Stimulated activated memory B cell treated with anti-CD40 and anti-IgM and Interleukin-4, amounts not matched to agents 10 μg/mL and 1 μg/mL and 100 μg/mL, for 72 hours (primary cell): ENCODE data around the gene KRT2.

Experiments
- ATAC-seq: fragments of 150-1000 bp; cut with Tn5 transposase; 2 replicates; pipeline ENCODE4 v1.10.0; 2021
- H3K27ac Mint-ChIP-seq: one replicate; pipeline ENCODE4 v1.8.0; 2022; ENCODE audit warnings: mild to moderate bottlenecking, mixed read lengths
- H3K27me3 Mint-ChIP-seq: one replicate; pipeline ENCODE4 v1.8.0; 2022; ENCODE audit warnings: mixed read lengths
- H3K36me3 Mint-ChIP-seq: one replicate; pipeline ENCODE4 v1.8.0; 2022; ENCODE audit warnings: mixed read lengths
- H3K4me1 Mint-ChIP-seq: one replicate; pipeline ENCODE4 v1.8.0; 2022; ENCODE audit warnings: mixed read lengths
- H3K4me3 Mint-ChIP-seq: one replicate; pipeline ENCODE4 v1.8.0; 2022; ENCODE audit warnings: mild to moderate bottlenecking, moderate library complexity, mixed read lengths
- H3K9me3 Mint-ChIP-seq: one replicate; pipeline ENCODE4 v1.8.0; 2022; ENCODE audit warnings: mixed read lengths

Gene KRT2

GRCh38 chr12:52689239-52689638, 37.2 kb upstream of the KRT2 start:
- no peaks in the 10 kb centered on the region for H3K9me3 Mint-ChIP-seq
- no peak overlapping the region for H3K27ac Mint-ChIP-seq
- no peak overlapping the region for H3K4me3 Mint-ChIP-seq
- H3K27me3 Mint-ChIP-seq: peaks cover 62% of the 10 kb centered on the region
- ATAC-seq: no peak
- H3K4me1 Mint-ChIP-seq: peaks cover 16% of the 10 kb centered on the region
- no peaks in the 10 kb centered on the region for H3K36me3 Mint-ChIP-seq

- Mint-ChIP-seq H3K36me3 (no peaks in the 10 kb centered on the region), H3K27ac (no peak overlapping the region), H3K4me3 (no peak overlapping the region), H3K27me3 (peaks cover 68% of the 10 kb centered on the region), H3K4me1 (peaks cover 16% of the 10 kb centered on the region), H3K9me3 (no peaks in the 10 kb centered on the region)
- no peak for ATAC-seq
These were observed 36.5 kb upstream of the KRT2 start for GRCh38 chr12:52688481-52688880.

GRCh38 chr12:52687497-52688385, 35.7 kb upstream of the KRT2 start:
- ATAC-seq: no peak
- H3K36me3 Mint-ChIP-seq: no peaks in the 10 kb centered on the region
- H3K4me3 Mint-ChIP-seq: no peak overlapping the region
- no peaks in the 10 kb centered on the region for H3K9me3 Mint-ChIP-seq
- peaks cover 60% of the 10 kb centered on the region for H3K27me3 Mint-ChIP-seq
- peaks cover 16% of the 10 kb centered on the region for H3K4me1 Mint-ChIP-seq
- no peak overlapping the region for H3K27ac Mint-ChIP-seq

- H3K4me1 Mint-ChIP-seq: peaks cover 15% of the 10 kb centered on the region
These were observed 34.9 kb upstream of the KRT2 start for GRCh38 chr12:52686756-52687487.

GRCh38 chr12:52686063-52686462, 34.1 kb upstream of the KRT2 start:
- no peak for ATAC-seq
- peaks cover 6% of the 10 kb centered on the region for H3K4me1 Mint-ChIP-seq
- no peak overlapping the region for H3K4me3 Mint-ChIP-seq
- H3K27me3 Mint-ChIP-seq: peaks cover 47% of the 10 kb centered on the region
- H3K36me3 Mint-ChIP-seq: no peaks in the 10 kb centered on the region
- no peaks in the 10 kb centered on the region for H3K9me3 Mint-ChIP-seq
- no peak overlapping the region for H3K27ac Mint-ChIP-seq

More at GRCh38 chr12:52686756-52687487, 34.9 kb upstream of the KRT2 start:
- Mint-ChIP-seq H3K9me3 (no peaks in the 10 kb centered on the region), H3K36me3 (no peaks in the 10 kb centered on the region), H3K27me3 (peaks cover 52% of the 10 kb centered on the region), H3K4me3 (no peak overlapping the region), H3K27ac (no peak overlapping the region)
- no peak for ATAC-seq

GRCh38 chr12:52685406-52685890, 33.4 kb upstream of the KRT2 start:
- no peak for ATAC-seq
- Mint-ChIP-seq H3K9me3 (no peaks in the 10 kb centered on the region), H3K4me1 (peaks cover under 1% of the 10 kb centered on the region), H3K36me3 (no peaks in the 10 kb centered on the region), H3K4me3 (no peak overlapping the region), H3K27ac (no peak overlapping the region), H3K27me3 (peaks cover 46% of the 10 kb centered on the region)

- no peaks in the 10 kb centered on the region for H3K36me3 Mint-ChIP-seq
- H3K27ac Mint-ChIP-seq: no peak overlapping the region
- no peaks in the 10 kb centered on the region for H3K9me3 Mint-ChIP-seq
- no peaks in the 10 kb centered on the region for H3K4me1 Mint-ChIP-seq
- no peak overlapping the region for H3K4me3 Mint-ChIP-seq
- no peak for ATAC-seq
- peaks cover 51% of the 10 kb centered on the region for H3K27me3 Mint-ChIP-seq
These were observed 32.4 kb upstream of the KRT2 start for GRCh38 chr12:52684431-52684830.

GRCh38 chr12:52683575-52684300, 31.7 kb upstream of the KRT2 start:
- no peak for ATAC-seq
- Mint-ChIP-seq H3K36me3 (no peaks in the 10 kb centered on the region), H3K27ac (no peak overlapping the region), H3K4me1 (no peaks in the 10 kb centered on the region), H3K4me3 (no peak overlapping the region), H3K9me3 (no peaks in the 10 kb centered on the region), H3K27me3 (peaks cover 44% of the 10 kb centered on the region)

- Mint-ChIP-seq H3K4me3 (no peak overlapping the region), H3K9me3 (no peaks in the 10 kb centered on the region), H3K4me1 (no peaks in the 10 kb centered on the region), H3K27ac (no peak overlapping the region), H3K27me3 (peaks cover 37% of the 10 kb centered on the region), H3K36me3 (no peaks in the 10 kb centered on the region)
- no peak for ATAC-seq
These were observed 31.0 kb upstream of the KRT2 start for GRCh38 chr12:52682938-52683574.

GRCh38 chr12:52682381-52682660, 30.3 kb upstream of the KRT2 start:
- H3K36me3 Mint-ChIP-seq: no peaks in the 10 kb centered on the region
- no peak overlapping the region for H3K27ac Mint-ChIP-seq
- ATAC-seq: no peak
- no peaks in the 10 kb centered on the region for H3K9me3 Mint-ChIP-seq
- H3K4me3 Mint-ChIP-seq: no peak overlapping the region
- no peaks in the 10 kb centered on the region for H3K4me1 Mint-ChIP-seq
- peaks cover 31% of the 10 kb centered on the region for H3K27me3 Mint-ChIP-seq

- H3K9me3 Mint-ChIP-seq: no peaks in the 10 kb centered on the region
- H3K4me3 Mint-ChIP-seq: no peak overlapping the region
- no peak for ATAC-seq
- H3K27ac Mint-ChIP-seq: no peak overlapping the region
- H3K4me1 Mint-ChIP-seq: no peaks in the 10 kb centered on the region
- H3K27me3 Mint-ChIP-seq: peaks cover 31% of the 10 kb centered on the region
- H3K36me3 Mint-ChIP-seq: no peaks in the 10 kb centered on the region
These were observed 29.7 kb upstream of the KRT2 start for GRCh38 chr12:52681526-52682380.

GRCh38 chr12:52680363-52680762, 28.4 kb upstream of the KRT2 start, which contains the start of gene KRT1:
KRT1 (minus strand) TSS chr12:52680407; CDS start chr12:52680348, 59 bp downstream.
- Mint-ChIP-seq H3K4me3 (no peak within 1 kb of the TSS), H3K27ac (no peak within 1 kb of the TSS), H3K36me3 (no peaks in the 10 kb centered on the region), H3K9me3 (no peaks in the 10 kb centered on the region), H3K4me1 (no peaks in the 10 kb centered on the region), H3K27me3 (peaks cover 44% of the 10 kb centered on the region)
- ATAC-seq: no peak

- no peak overlapping the region for H3K27ac Mint-ChIP-seq
- H3K4me3 Mint-ChIP-seq: no peak overlapping the region
- peaks cover 44% of the 10 kb centered on the region for H3K27me3 Mint-ChIP-seq
- H3K9me3 Mint-ChIP-seq: no peaks in the 10 kb centered on the region
- no peaks in the 10 kb centered on the region for H3K4me1 Mint-ChIP-seq
- no peaks in the 10 kb centered on the region for H3K36me3 Mint-ChIP-seq
- ATAC-seq: no peak
These were observed 27.9 kb upstream of the KRT2 start for GRCh38 chr12:52679875-52680274.

- Mint-ChIP-seq H3K9me3 (no peaks in the 10 kb centered on the region), H3K4me3 (no peak overlapping the region), H3K36me3 (no peaks in the 10 kb centered on the region), H3K4me1 (no peaks in the 10 kb centered on the region), H3K27me3 (peaks cover 30% of the 10 kb centered on the region), H3K27ac (no peak overlapping the region)
- ATAC-seq: no peak
These were observed 25.7 kb upstream of the KRT2 start for GRCh38 chr12:52677671-52678070.
